ENCODE results near the gene TMPRSS3.
"Not testable (repeated sequence)": the region's sequence is repeated elsewhere in the genome, so short reads cannot be mapped to it uniquely, and the experiment has no call there.

Gene TMPRSS3

DNA sequence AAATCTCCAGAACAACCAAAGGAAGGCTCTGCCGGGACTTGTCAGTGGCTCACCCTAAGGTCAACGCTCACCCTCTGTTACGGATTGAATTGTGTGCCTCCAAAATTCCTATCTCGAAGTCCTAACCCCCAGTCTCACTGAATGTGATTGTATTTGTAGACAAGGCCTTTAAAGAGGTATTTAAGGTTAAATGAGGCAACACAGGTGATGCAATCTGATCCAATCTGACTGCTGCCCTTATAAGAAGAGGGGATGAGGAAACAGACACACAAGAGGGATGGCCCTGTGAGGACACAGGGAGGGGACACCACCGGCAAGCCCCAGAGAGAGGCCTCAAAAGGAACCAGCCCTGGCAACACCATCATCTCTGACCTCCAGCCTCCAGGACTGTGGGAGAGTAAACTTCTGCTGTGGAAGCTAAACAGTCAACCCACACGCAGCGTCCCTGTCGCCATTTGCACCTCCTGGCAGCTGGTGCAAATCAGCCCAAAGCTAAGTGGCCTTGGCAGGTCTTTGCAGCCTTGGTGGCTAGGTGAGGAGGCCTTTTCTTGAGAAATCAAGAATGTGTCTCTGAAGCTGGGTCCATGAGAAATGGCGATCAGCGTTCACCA, 32.1 kb upstream of the TMPRSS3 start:
- DNase-seq (ENCODE audit: low read depth) = no peak

DNA sequence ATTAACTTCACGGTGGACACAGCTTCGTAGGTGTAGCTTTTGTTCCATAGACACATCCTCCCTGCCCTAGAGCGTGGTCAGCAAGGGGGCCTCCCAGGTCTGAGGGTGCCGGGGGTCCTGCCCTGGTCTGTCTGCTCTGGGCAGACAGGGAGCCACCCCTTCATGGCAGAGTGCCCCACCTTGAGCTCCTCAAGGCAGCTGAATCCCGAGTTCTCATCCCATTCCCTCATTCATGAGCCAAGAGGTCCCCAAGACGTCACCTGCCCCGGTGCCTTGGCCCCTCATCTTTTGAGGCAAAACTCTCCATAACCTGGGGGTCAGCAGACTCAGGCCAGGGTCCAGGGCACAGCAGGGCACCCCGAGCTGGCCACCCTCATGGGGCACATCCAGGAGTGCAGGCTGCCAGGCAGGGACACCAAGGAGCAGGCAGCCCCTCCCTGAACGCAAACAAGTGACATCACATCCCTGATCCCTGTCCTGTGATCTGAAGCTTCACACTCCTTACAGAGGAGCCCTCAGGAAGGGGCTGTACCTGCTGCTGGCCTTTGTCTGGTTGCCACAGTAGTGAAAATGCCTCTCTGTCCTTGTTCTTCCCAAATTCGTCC, 31.1 kb upstream of the TMPRSS3 start:
- no peak for DNase-seq (ENCODE audit: low read depth)

DNA sequence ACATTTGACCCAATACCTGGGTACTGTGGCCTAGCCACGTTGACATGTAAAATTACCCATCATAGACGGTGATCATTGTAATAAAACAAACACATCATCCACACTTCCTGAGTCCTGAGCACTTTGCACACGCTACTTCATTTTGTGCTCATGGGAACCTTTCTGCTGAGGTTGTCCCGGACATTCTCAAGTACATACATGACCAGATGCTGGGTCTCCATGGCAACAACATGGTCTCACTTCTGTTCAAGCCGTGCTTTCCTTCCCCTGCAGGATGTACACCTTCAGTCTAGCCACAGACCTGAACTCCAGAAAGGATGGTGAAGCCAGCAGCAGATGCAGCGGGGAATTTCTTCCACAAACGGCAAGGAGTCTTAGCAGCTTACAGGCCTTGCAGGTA, 30.6 kb upstream of the TMPRSS3 start:
- DNase-seq (ENCODE audit: low read depth) = no peak

DNA sequence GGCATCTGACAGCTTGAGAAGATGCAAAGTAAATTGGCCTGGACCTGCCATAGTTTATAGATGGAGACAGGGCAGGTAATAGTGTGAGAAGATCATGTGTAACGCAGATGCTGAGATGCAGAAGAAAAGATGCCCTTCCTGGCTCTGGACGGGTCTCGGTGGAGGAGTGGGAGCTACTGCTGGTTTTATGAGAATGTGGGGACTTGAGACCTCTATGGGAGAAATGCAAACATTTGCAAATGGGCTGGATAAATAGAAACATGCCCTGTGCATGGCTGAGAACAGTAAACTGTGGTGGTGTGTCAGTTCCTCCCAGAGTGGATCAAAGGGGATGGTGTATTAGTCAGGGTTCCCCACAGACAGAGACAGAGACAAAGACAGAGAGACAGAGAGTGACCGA, 29.7 kb upstream of the TMPRSS3 start:
- no peak for DNase-seq (ENCODE audit: low read depth)

DNA sequence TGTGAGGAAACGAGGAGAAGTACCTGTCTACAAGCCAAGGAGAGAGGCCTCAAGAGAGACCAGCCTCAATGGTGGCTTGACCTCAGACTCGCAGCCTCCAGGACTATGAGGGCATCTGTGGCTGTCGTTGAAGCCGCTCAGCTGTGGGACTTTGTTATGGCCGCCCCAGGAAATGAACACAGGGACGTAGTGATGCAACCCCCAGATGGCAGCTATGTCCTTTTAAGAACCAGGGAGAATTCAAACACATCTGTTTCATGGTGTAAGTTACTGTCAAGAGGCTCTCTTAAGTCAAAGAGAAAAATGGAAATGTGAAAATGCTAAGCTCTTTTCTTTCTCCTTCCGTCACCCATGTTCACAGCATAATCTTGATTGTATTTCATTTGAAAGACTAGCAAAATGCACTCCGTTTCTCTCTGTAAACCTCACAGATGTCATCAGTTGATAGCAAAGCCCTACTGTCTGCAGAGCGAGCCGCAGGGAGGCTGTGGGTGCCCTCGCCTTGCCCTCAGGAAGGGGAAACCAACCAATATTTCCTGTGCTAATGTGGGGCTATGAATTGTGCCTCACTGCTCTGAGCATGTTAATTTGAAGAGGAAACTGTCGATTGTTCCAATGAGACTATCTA, 29.2 kb upstream of the TMPRSS3 start:
- DNase-seq (ENCODE audit: low read depth) = no peak

DNA sequence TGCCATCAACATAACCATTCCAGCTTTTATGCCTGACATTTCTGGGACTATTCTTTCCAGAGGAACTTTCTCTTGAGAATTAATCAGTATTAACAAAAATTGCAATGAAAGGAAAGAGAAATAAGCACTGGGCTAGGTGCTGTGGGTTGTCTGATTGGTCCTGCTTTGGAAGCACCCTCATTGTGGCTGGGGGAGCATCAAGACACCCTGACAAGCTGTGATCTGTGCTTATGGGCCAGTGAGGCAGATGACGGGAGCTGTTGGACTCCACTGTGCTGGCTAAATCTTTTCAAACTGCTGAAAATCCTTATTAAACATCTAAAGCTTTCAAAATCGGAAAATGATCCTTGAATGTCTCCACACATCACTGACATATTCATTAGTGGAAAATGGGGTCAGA, 27.8 kb upstream of the TMPRSS3 start:
- DNase-seq (ENCODE audit: low read depth) = no peak

DNA sequence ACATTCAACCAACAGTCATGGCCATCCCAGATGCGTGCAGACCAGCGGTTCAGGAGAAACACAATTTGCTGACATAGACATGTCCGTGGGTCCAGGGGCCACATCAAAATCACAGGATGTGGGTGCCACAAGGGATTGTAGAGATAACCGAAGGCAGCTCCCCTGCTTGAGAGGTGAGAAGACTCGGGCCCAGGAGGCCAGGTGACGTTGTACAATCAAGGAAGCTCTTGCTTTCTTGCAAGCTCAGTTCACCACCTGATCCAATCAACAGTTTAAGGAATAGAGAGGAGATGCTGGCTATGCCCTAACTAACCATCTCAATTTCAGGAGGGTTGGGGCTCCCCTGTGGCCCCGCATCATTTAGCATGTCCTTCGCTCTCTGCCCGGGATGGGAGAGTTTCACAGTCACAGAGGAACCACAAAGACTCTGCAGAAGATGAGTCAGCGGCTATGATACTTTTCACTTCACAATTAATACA, 27.4 kb upstream of the TMPRSS3 start:
- no peak for DNase-seq (ENCODE audit: low read depth)

DNA sequence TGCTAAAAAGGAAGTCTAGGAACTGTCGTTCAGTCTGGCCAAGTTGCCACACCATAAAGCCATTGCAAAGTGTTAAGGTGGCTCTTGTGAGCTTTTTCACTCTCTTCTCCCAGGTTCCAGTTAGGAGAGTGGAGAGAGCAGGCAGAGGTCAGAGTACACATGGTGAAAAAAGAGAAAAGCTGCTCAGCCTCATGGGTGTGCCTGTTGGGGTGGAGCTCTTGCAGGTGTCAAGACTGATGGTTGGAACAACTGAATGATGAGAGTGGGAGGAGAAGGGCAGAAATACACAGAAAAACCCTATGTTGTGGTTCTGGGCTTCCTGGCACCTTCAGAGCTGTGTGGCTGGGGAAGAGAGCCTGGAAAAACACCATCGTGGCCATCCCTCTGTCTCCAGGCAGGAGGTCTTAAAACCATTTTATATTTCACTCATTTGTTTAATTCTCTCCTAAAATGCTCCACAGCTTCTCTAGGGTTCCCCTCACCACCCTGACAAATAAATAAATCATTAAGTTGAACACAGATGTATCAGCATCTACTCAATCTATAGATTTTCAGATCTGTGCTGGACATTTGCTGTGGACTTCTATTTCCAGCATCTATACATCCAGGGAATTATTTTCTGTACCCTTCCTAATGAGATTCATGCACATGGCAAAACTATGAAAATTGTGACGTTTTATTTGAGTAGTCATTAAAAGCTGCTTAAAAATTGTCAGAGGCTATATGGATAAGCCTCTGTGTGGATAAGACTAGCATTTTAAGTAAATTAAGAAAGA, 25.4 kb upstream of the TMPRSS3 start:
- no peak for DNase-seq (ENCODE audit: low read depth)

DNA sequence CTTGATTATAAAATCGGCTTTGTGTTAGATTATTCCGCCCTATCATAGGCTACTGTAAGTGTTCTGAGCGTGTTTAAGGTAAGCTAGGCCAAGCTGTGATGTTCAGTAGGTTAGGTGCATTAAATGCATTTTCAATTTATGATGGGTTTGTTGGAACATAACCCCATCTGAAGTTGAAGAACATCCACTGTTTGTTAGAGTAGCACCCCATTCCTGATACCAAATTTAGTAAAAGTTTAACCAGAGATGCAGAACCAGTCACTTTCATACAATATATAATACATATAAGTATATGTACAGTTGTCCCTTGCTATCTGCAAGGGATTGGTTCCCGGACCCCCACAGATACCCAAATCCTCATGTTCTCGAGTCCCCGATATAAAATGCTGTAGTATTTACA, 24.0 kb upstream of the TMPRSS3 start:
- no peak for DNase-seq (ENCODE audit: low read depth)

DNA sequence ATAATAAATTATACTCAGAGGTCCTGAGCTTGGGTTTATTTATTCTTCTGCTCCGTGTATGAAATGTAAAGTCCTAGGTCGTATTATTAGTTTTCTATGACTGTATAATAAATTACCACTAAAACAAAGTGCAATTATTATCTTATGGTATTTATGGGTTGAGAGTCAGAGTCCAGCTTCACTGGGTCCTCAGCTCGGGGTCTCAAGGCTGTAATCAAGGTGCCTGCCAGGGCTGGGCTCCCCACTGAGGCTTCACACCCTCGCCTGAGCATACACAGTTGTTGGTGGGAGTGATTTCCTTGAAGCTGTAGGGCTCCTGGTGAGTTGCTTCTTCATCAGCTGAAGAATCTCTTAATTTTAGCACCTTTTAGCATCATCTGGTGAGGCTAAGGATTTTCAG, 23.0 kb upstream of the TMPRSS3 start:
- no peak for DNase-seq (ENCODE audit: low read depth)

DNA sequence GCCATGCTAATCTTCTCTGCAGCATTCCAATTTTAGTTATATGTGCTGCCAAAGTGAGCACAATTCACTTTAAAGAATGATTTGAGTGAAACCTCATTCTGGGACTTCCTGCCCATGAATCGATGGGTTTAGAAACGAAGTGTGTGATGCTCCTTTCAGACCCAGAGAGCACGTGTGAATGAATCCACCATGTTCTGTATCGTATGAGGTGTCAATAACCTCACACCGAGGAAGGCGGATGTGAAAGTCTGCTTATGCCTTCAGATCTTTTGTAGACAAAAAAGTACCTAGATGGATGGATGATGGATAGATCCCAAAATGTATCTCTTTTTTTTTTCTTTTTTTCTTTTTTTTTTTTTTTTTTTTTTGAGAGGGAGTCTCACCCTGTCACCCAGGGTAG, 21.7 kb upstream of the TMPRSS3 start:
- DNase-seq (ENCODE audit: low read depth) = no peak

DNA sequence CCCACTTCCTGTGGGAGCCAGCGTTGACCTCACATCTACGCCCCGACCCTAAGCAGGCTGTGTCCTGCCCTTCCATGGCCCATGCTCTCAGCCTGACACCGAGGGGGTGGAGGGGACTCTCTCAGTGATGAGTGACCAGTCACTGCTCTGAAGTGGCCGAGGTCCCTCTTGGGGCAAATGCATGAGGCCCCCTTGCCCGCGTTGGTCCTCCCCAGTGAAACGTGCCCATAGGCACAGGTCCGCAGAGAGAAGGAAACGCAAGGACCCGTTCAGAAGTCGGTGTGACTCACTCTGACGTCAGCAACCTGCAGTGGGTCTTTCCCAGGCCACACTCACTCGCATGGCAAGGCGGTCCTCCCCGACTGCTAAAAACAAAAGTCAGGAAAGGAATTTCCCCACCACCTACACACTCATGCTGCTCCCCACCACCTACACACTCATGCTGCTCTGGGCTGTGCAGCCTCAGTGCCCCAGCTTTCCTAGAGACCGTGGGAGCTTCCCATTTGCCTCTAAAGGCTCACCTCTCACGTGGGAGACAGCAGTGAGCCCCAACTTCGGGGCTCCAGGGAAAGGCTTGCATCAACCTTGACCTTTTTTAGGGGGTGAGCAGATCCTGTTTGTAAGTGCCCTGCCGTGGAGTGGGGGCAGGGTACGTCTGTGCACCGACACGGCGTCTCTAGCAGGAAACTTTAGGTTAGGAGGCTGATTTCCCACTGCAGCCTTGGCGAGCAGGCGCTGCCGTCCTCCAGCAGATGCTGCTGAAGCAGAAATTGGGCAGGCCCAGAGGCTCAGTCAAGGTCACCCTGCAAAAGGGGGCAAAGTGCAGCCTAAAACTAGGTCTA, 19.3 kb upstream of the TMPRSS3 start:
- peak; percentile 19 for DNase-seq (ENCODE audit: low read depth)

DNA sequence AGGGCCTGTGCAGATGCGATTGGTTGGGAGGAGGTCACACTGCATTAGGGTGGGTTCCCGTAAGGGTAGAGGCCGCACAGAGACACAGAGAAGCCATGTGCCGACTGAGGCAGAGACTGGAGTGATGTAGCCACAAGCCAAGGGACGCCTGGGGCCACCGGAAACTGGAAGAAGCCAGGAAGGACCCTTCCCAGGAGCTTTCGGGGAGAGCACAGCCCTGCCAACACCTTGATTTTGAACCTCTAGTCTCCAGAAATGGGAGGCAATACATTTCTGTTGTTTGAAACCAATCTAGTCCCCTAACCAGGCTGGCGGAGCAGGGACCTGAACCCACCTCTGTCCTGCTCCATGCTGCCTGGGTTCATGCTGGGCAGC, 18.7 kb upstream of the TMPRSS3 start:
- no peak for DNase-seq (ENCODE audit: low read depth)

DNA sequence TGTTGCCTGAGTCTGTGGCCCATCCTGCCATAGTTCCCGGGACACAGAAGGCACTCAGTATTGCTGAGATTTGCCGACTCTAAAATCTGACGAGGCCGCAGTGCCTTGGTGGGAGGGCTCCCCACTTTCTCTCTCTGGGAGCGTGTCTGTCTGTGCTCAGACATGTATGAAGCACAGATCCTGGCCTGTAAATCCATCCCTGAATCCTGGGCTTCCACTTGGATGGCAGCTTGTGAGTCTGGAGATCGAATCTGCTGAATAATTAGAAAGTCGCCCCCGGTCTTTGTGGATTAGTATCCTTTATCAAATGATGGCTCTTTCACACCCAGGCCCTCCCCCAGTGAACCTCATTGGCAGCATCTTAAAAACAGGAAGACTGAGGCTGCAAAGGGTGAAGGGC, 18.2 kb upstream of the TMPRSS3 start:
- no peak for DNase-seq (ENCODE audit: low read depth)

DNA sequence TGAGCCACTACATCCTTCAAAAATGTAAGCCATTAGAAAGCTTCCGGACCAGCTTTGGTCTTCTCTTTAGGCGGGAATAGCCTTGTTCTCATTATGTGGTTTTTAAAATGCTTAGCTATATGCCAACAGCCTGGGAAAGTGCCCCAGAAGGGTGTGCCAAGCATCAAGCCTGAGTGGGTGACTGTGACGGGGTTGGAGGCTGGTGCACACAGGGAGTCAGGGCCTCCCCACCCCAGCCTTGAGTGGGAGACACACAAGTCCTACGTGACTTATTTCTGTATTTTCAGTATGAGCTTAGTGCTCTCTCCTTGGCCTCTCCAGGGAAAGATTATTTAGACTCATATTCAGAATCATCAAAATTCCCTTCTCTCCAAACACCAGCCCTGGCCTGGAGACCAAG, 17.6 kb upstream of the TMPRSS3 start:
- no peak for DNase-seq (ENCODE audit: low read depth)

DNA sequence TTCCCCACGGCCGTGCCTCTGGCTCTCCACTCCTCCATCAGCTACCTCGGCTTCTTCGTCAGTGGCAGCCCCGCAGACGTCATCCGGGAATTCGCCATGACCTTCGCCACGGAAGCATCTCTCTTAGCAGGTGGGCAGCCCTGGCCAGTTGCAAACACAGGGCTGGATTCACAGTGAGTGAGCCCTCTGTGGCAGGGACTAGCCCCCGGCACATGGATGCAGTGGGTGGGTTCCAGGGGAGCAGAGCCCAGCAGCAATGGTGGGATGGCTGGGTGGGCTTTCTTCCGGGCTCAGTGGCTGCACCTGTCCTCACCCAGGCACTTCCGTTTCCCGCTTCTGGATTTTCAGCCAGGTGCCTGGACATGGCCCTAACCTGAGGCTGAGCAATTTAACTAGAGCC, 17.2 kb upstream of the TMPRSS3 start:
- no peak for DNase-seq (ENCODE audit: low read depth)

DNA sequence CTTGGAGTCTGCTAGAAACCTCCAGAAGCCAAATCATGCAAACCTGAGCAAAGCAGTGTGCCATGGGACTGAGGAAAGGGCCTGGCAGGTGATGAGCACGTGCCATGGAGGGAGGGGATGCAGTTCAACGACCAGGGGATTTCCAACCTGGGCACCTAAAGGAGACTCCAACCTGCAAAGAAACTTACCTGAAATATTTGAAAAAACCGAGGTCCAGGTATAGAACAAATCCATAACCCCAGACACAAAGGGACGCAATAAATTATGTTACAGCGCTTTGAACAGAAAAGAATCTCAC, 16.7 kb upstream of the TMPRSS3 start:
- DNase-seq (ENCODE audit: low read depth) = no peak

DNA sequence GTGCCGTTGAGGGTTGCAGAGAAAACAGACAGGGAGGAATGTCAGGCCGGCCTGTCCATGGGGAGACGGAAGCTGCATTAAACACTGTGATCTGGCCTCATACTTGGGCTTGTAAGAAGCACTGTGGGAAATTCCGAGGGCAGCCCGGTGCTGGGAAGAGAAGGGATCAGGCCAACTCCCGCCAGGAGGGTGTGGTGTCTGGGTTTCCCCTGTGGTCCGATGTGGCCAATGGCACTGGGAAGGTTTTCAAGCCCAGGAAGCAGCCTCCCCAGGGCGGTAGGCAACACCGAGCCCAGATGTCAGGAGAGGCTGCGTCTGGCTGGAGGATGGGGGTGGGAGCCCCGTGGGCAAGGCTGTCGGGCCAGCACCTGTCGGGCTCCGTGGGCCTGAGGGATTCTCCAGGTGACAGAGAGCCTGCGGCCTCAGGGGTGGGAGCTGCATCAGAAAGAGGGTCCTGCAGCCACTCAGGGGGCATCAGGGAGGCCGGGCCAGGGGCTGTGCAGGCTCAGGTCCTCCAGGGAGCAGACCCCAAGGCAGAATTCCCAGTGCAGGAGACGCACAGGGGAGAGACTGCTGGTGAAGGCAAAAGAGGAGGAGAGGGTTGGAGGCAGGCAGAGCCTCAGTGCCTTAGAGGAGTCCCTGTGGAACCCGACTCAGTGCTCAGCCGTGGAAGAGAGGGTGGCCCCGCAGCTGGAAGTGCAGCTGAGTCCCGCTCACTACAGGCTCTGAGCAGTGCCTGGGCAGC, 16.2 kb upstream of the TMPRSS3 start:
- DNase-seq (ENCODE audit: low read depth) = no peak

DNA sequence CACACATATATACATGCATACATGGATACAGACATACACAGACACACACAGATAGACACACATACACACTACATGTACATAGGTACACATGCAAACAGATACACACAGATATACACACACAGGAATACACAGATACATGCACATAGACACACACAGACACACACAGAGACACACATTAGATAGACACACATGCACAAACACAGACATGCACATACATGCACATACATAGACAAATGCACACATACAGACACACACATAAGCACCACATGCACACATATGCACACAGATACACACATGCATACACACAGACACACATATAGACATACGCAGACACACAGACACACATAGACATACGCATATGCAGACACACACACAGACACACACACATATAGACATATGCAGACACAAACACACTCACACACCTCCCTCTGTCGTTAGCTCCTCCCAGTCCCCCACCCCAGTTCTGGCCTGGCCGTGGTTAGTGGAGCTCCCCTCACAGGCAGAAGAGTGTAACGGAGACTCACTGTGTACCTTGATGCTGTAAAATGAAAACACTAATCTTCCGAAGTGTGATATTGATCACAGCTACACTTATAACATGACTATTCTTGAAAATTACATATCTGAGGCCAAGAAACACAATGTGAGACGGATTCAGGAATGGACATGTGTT, 15.5 kb upstream of the TMPRSS3 start:
- DNase-seq (ENCODE audit: low read depth) = no peak

DNA sequence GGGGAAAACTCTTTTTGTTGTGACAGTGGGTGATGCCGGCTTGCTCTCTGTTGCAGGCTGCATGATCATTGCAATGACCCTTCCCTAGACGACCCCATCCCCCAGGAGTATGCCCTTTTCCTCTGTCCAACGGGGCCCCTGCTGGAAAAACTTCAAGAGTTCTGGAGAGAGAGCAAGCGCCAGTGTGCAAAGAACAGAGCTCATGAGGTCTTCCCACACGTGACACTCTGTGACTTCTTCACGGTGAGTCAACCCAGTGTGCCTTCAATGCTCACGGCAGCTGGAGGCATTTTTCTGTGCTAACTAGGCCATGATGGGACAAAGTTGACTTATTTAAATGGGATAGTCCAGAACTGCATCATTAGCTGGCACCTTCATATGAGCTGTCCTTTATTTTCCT, 13.5 kb upstream of the TMPRSS3 start:
- no peak for DNase-seq (ENCODE audit: low read depth)

DNA sequence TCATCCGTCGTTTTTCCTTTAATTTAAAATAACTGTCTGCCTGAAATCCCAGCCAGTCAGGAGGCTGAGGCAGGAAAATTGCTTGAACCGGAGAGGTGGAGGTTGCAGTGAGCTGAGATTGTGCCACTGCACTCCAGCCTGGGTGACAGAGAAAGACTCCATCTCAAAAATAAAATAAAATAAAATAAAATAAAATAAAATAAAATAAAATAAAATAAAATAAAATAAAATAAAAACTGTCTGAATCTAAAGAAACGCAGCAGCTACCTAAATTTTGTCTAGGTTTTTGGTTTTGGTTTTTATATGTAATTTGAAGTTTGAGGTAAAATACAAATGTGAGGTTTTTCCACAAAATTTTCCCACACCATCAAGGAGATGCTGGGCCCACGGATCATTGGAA, 12.9 kb upstream of the TMPRSS3 start:
- not testable (repeated sequence) for DNase-seq (ENCODE audit: low read depth)
